GM19351 (cell line): ENCODE results near the gene KIAA1210.
A peak's percentile ranks its signal among the peaks of the same experiment; 100 is the strongest.

Experiments used
- ATAC-seq: cut with Tn5 transposase; IDR thresholded peaks from one replicate; pipeline ENCODE4 v1.9.1; 2021; ENCODE audit warnings: mild to moderate bottlenecking, moderate library complexity; ENCODE audit not compliant: unreplicated experiment

Gene KIAA1210

DNA sequence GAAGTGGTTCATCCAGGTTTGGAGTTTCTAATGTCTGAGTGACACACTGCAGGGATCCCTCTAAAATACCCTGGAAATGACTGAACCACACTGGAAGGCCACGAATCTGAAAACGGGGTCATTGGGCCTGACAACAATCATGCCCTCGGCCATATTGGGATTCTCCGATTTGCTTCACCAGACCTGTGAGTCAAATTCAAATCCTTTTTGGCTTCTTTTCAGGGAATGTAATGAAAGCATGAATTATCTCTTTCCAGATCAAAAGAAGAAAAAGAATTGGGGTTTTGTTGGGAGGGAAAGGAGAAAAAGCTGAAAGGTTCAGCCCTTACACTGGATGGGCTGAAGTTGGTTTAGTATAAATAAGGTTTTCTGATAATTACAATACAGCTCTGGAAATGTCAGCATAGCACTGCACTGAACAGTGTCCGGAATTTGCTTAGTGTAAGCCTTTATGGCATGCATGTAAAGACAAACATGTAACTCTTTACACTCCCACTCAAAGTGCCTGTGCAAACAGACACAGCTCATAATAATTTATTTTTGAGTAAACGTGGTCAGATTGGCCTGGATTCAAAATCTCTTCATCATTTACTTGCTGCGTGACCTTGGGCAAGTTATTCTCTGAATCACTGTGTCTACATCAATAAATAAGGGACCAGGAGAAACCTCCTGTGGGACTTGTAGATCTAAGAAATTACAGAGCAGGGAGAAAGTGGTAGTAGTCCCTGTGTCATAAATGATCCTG lies 33.4 kb downstream of the KIAA1210 start:
- ATAC-seq = no peak

DNA sequence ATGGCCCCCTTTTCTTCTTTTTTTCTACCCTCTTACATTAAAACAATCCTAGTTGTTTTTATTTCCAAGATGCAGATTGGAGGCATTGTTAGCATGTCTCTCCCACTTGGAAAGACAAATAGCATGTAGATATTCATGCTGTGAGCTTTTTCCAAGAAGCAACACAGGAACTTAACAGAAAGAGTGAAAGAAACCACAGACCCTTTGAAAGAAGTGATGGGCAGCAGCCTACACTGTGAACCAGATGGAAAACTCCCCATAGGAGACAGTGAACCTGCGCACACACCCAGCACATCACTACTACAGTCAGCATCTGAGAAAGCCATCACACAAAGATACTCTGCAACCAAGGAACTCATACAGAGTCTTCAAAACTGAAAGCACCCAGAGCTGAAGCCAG lies 37.0 kb downstream of the KIAA1210 start:
- ATAC-seq = no peak

DNA sequence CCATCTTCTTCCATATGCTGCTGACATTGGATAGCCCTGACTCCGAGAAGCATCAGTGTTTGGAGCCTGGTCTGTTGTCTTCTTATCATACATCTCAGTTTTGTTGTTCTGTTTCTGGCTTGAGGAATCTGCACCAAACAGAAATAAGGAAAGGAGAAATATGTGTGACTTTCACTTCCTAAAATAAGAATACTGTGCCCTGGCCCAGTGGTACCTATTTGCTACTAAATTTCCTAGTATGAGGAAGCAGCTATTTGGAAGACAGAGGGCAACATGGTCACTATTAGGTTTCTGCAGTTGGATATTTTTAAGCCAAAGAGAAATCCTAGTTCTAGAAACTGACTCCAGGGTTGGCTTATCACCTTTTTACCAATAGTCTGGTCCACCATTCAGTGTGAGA lies 38.0 kb downstream of the KIAA1210 start:
- ATAC-seq = no peak

DNA sequence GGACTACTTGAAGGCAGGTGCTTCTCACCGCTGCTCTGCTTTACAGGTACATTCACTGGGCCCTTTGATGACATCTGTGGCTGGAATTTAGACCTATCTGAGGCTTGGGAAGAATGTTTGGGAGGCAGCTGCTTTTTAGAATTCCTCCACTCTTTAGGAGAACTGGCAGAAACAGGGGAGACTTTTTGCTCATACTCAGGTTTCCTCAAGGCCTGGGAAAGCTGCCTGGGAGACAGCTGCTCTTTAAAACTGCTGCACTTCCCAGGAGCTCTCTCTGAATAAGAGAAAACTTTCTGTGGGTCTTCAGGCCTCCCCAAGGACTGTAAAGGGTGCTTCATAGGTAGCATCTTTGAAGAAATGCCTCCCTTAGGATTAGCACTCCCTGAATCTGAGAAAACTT lies 40.5 kb downstream of the KIAA1210 start:
- ATAC-seq = no peak

DNA sequence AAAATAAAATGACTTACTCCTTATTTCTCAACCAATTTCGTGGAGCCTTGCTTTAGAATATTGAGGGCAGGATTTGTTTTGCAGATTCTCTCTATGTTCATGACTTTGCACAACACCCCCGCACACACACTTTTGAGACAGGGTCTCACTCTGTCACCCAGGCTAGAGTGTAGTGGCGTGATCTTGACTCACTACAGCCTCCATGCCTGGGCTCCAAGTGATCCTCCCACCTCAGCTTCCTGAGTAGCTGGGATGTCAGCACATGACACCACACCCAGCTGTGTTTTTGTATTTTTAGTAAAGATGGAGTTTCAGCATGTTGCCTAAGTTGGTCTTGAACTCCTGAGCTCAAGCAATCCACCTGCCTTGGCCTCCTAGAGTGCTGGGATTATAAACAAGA lies 42.8 kb downstream of the KIAA1210 start:
- ATAC-seq = no peak

DNA sequence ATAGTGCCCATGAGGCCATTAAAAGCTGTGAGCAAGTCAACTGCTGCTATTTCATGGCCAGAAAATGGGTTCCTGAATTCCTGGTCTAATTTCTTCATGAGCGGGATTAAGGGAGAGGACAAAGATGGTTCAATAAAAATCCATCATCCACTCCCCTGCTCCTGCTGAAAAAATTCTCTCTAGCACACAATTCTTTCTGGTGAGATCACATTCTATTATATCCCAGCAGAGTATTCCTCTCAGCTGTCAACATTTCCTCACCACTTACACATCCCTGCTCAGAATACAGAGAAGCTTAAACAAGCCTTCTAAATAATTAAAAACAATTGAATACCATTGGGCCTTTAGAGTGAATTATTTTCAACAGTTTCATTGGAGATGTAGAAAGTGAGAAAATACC lies 45.3 kb downstream of the KIAA1210 start:
- no peak for ATAC-seq

DNA sequence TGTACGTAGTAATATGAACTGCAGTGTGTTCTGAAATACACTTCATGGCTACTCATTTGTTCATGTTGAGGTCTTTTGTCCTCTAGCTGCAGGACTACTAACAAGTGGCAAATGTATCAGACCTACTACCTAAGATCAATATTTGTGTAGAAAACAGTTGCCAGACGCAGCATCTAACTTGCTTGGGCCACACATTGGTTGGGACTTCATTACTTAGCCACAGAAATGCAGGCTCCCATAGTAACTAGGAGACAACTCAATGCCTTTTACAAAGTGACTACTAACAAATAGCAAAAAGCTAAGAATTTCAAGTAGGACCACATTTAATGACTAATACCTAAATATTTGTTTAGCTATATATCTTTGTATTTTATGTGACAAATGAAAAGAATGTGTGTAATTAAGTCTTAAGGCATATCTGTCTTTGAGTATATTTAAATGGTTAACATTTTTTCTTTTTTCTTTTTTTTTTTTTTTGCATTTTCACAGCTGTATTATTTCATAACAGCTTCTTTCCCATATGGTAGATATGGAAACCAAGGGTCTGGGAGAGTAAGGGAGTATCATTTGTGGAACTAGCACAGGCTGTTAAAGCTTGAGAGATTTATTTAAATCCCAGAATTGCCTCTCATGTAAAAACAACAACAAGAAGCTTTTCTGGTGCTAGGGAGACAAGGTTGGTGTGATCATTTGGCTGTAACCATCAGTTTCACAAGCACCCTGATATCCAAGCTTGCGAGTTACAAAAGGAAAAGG lies 52.2 kb downstream of the KIAA1210 start:
- no peak for ATAC-seq

DNA sequence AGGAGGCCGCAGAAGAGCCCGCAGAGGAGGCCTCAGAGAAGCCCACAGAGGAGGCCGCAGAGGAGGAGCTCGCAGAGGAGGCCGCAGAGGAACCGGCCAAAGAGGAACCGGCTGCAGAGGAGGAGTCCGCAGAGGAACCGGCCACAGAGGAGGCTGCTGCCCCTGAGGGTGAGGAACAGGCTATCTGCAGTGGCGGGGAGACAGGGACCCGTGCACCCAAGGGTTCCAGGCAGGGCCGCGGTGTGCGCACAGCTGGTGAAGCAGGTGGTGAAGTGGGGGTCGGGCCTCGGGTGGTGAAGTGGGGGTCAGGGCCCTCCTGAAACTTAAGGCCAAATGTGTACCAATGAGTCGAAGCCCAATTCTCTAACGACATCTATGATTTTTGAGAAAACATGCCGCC lies 53.7 kb downstream of the KIAA1210 start:
- no peak for ATAC-seq

DNA sequence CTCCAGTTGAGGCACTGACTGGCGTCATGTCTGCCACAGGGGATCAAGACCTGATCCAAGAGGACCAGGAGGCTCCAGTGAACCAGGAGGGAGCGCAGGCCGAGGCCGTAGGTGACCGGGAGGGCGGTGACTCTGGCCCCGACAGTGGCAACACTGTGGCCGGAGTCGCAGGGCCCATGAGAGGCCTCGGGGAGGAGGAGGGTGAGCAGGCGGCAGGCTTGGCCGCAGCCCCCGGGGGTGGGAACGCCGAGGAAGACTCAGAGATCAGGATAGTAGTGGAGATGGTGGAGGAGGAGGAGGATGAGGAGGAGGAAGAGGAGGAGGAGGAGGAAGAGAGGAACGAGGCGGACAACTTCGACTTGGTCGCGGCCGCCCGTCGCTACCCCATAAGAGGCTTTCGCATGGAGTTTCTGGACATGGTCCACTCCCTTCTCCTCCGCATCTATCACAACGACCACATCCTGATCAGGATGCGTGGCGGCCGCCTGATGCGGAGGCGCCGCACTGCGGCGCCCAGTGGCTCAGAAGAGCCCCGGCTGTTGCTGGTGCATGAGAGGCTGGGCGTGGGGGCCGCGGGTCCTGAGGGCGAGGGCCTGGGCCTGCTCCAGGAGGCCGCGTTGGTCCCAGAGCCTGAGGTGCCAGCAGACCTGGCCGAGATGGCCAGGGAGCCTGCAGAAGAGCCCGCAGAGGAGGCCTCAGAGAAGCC lies 54.3 kb downstream of the KIAA1210 start:
- ATAC-seq = no peak

DNA sequence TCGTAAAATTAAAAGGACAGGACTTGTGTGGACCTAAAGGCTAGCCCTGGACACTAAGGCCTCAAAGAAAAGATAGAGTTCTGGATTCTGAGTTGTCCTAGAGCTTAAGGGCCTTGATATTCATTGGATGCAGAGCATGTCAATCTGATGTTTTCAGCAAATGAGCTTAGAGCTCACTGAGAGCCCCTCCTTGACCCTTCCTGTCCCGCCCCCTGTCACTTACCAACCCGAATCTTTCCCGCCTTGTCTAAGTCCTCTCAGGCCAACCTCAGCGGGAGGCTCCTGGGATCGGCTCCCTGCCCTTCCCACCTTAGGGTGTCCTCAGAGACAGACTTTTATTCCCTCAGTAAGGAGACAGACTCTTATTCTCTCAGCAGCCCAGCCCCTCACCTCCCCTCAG lies 54.9 kb downstream of the KIAA1210 start, which contains the start of gene CT47C1:
TSS of gene CT47C1 (plus strand) at position 250 of the 400 bp plus-strand sequence. CDS start 233 bp downstream, outside the sequence.
- ATAC-seq = no peak

DNA sequence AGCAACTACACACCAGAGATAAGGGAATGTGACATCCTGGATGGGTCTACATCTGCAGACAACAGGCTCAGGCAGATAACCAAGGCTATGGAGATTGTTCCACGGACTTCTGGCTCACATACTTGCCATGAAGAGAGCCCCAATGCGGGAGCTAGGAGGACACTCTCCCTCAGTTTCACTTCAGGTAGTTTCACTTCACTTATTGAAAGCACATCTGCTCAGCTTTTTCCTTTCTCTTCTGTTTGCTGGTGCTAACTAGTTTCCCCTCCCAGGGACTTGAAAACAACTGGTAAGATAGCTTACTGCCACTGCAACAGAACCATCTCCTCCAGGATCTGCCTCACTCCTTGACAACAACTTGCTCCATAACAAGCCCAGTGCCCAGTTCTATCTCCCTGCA lies 56.2 kb downstream of the KIAA1210 start:
- ATAC-seq = peak; percentile 75

DNA sequence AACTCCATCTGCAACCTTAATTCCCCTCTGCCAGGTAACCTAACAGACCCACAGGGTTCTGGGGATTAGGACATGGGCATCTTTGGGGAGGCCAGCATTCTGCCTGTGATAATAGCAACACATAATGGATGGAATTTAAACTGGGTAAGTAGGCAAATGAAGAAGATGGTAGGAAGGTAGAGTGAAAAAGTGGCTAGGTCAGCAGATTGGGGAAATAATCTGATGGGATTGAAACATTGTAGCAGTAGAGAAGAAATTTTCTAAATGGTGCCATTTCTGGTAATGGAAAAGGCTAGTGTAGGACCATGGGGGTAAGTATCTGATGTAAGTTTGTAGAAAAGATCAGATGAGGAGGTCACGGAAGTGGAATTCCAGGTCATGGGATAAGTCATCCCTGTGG lies 57.9 kb downstream of the KIAA1210 start:
- ATAC-seq = no peak

DNA sequence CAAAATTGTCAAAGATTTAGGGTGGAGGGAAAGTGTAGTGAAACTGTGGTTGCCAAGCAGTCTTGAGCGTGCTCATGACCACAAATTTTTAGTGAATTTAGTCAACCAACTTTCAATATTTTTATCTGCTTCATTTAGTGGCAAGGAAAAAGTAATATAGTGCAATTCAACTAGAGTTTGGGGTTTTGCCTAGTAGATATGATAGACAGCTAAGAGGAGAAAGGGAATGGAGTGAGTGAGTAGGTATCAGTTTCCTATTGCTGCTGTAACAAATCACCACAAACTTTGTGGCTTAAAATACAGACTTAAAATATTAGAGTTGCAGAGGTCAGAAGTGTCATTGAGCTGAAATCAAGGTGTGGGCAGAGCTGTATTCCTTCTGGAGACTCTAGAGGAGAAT lies 58.5 kb downstream of the KIAA1210 start:
- no peak for ATAC-seq

DNA sequence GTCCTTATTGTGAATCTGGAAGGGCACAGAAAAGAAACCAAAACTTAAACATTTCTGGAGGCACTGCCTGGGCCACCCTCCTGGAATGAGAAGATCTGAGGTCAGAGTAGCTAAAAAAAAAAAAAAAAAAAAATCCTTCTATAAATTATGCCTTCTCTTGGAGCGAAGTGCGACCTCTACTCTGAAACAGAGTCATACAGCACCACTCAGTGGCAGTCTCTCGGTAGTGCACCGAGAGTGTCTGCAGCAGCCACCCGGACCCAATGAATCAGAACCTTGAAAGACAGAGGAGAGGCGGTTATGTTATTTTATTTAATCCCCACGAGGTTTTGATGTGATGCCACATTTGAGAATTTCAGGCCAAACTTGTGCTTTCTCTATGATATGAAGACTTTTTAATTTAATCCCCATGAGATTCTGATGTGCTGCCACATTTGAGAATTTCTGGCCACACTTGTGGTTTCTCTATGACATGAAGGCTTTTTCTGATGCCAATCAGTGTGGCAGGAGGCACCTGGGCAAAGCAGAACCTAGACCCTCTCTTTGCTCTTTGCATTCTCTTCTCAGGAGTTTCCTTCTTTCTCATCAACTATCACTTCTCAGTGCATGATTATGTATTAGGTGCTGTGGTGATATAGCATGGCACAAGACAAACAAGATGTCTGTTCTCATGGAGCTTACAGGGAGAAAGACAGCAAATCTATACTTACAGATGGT lies 60.4 kb downstream of the KIAA1210 start:
- ATAC-seq = peak; percentile 64

DNA sequence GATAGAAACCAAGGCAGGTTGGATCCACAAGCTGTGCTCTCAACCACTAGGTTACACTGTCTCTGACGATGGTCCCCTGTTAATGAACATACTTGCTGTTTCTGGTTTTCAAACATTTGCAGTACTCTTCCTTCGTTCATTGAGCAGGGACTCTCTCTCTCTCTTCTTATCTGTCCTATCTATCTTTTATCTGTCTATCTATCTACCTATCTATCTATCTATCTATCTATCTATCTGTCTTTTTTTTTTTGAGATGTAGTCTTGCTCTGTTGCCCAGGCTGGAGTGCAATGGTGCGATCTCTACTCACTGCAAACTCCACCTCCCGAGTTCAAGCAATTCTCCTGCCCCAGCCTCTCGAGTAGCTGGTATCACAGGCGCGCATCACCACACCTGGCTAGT lies 64.2 kb downstream of the KIAA1210 start:
- ATAC-seq = no peak

DNA sequence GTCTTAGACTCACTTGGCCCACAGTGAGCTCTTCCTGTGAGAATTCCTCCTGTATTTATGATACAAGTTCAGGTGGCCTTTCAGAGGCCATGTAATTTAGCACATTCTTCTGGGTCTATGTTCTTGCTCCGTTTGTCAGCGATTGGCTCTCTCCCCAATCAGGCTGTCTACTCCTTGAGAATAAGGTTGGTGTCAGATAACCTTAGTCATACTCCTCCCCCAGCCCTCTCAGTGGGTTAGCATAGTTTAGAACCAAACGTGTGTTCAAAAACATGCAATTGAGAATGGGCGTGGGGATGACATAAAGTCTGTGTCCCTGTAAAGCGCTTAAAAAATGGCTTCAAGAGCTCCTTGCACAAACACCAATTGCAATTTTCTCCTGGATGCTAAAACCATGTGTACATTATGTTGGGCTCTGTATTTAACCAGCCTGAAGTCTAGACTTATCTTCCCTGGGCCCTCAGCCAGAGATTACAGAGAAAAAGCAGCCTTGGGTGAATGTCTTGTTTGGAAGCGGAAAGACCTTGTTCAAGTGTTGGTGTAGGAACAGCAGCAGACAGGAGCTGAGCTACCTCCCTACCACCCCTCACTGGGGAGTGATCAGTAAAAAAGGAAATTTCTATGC lies 64.8 kb downstream of the KIAA1210 start:
- no peak for ATAC-seq

DNA sequence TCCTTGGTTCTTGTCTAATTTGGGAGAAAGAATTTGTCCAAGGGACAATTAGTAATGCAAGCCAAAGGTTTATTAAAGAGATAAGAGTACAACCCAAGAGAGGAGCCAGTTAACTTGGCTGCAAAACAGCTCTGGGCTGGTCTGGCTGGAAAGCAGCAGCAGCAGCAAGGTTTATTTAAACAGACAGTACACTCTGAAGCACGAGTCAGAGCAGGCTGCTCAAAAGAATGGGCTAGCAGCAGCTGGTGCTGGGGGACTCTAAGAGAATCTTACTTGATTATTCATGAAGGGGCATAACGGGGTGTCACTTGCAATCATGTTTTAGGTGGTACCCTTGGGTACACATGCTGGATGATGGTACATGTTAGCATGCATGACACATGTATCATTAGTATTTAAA lies 71.9 kb downstream of the KIAA1210 start:
- no peak for ATAC-seq

DNA sequence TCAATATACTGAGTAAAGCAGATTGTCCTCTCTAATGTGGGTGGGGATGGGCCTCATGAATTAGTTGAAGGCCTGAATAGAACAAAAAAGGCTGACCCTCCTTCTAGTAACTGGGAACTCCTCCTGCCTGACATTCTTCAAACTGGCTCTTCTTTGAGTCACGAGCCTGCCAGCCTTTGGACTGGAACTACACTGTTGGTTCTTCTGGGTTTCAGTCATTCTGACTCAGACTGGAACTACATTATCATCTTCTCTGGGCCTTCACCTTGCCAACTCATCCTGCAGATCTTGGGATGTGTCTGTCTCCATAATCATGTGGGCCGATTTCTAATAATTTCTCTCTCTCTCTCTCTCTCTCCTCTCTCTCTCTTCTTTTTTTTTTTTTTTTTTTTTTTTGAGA lies 81.7 kb downstream of the KIAA1210 start:
- ATAC-seq = no peak

DNA sequence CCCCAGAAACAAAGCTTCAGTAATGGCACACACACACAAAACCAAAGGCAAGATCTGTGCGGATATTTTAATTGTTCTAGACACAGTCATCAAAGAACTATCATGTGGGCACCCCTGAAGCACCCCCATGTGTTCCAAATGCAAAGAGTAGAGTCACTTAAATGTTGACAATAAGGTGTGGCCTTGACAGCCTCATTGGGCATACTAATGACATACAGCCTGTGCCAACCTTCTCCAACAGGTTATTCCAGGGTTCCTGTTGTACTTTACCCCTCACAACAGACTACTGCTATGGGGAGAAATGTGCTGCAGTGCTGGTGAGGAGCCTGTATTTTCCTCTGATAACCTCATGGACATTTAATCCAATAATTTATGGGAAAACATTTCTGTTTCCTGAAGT lies 84.6 kb downstream of the KIAA1210 start:
- ATAC-seq = no peak

DNA sequence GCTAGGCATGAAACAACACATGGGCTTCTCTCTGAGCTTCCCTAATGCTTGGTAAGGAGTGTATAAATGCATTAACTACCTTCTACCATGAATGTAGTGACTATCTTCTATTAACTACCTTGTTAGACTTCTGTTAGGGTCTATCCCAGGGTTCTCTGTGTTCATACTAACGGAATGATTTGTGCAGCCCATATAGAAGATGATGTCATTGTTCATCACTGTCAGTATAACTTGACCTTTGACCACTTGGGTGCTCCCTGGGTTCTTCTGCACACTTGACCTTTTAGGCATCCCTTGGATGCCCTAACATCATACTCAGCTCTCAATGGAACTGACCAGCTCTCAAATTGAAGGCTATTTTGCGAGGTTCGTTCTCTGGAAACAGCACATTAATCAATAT lies 85.6 kb downstream of the KIAA1210 start:
- no peak for ATAC-seq

DNA sequence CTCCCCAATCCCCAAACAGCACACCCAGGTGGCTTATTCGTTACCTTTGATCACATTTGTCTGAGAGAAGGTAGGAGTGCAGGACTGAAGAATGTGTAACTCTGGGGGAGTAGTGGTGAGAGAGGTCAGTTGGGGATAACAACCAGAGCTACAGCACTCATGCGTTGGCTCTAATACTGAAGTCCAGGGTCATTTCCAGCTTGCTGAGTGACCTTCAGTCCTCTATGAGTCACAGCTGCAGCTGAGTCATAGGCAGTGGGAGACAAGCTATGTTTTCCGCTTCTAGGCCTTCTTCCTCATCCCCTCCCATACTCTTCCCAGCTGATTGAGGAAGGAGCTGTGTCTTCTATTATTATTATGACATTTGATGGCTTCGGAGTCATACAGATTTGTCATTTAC lies 86.4 kb downstream of the KIAA1210 start:
- no peak for ATAC-seq
